A549 (cell line): ENCODE results near the gene PRKCQ.

Experiments
- CBX8 ChIP-seq: fragments of 200-600 bp; sonication (generic); IDR thresholded peaks from 2 replicates; pipeline ENCODE4 v1.6.1; 2016
- CEBPB ChIP-seq, 2 experiments: fragments of >200 bp in 1 of 2; sonication (Bioruptor Twin) in 1 of 2; formaldehyde crosslinking in 1 of 2; IDR thresholded peaks; 2 replicates each; pipeline ENCODE4 v1.6.1; 2012 to 2016
- CTCF ChIP-seq: fragments of >200 bp; sonication (Bioruptor Twin); formaldehyde crosslinking; IDR thresholded peaks from 3 replicates; pipeline ENCODE4 v1.5.1; 2016
- FOSL2 ChIP-seq, 2 experiments: fragments of 450-650 bp in 1 of 2; fragments of >200 bp in 1 of 2; sonication (Bioruptor Twin) in 1 of 2; formaldehyde crosslinking; IDR thresholded peaks; 2 replicates each; pipeline versions ENCODE4 v1.5.0 to v1.6.1; 2016 to 2020; ENCODE audit warnings: mild to moderate bottlenecking in 1 of 2, moderate library complexity in 1 of 2
- MAFK ChIP-seq: fragments of 450-650 bp; IDR thresholded peaks from 2 replicates; pipeline ENCODE4 v1.6.1; 2014; ENCODE audit not compliant: partially characterized antibody
- POLR2A ChIP-seq: IDR thresholded peaks from 2 replicates; pipeline ENCODE4 v1.6.1; 2012; ENCODE audit warnings: mild to moderate bottlenecking, low read length
- RAD21 ChIP-seq, 2 experiments: fragments of >200 bp in 1 of 2; sonication (Bioruptor Twin) in 1 of 2; formaldehyde crosslinking in 1 of 2; IDR thresholded peaks in 1 of 2; conservative IDR thresholded peaks in 1 of 2; 2 replicates in 1 of 2; 3 replicates in 1 of 2; pipeline ENCODE4 v1.6.1; 2012 to 2018; ENCODE audit warnings: inconsistent platforms in 1 of 2
- RCOR1 ChIP-seq: fragments of 150-350 bp; IDR thresholded peaks from 2 replicates; pipeline ENCODE4 v1.6.1; 2014; ENCODE audit warnings: antibody characterized with exemption, low read length, low read depth
- REST ChIP-seq: fragments of 200-600 bp; sonication (generic); IDR thresholded peaks from 2 replicates; pipeline ENCODE4 v1.6.1; 2016; ENCODE audit warnings: antibody characterized with exemption, mild to moderate bottlenecking, moderate library complexity
- SMC3 ChIP-seq: fragments of >200 bp; sonication (Bioruptor Twin); formaldehyde crosslinking; IDR thresholded peaks from 3 replicates; pipeline ENCODE4 v1.6.1; 2018; ENCODE audit warnings: inconsistent platforms
- SREBF2 ChIP-seq: fragments of 450-650 bp; IDR thresholded peaks from 2 replicates; pipeline ENCODE4 v1.6.1; 2014; ENCODE audit warnings: mild to moderate bottlenecking, moderate library complexity
- TF ChIP-seq, protein P1 (sequence below): IDR thresholded peaks from 2 replicates; pipeline ENCODE4 v1.6.1; 2012
- TF ChIP-seq, protein P2 (sequence below): IDR thresholded peaks from 2 replicates; pipeline ENCODE4 v1.6.1; 2012

DNA sequence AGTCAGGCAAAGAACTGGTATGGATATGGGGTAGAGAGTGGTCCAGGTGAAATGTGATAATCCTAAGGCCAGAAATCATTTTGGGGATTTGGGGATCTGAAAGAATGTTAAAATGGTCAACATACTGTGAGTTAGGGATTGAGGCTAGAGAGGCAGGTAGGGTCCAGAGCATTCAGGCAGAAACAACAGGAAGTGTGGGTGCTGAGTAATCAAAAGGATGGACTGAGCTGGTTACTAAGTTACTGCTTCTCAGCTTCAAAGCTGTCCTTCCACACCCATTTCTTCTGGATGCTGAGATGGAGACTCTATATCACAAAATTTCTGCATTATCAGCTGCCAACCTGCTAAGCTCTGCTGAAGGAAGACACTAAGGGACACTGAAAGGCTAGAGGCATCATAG, 30.6 kb upstream of the PRKCQ start:
- TF ChIP-seq CTCF (no peak), RAD21 (conservative IDR thresholded peaks at IDR 0.05 in 1 of 2, IDR thresholded peaks at IDR 0.05 in 1 of 2) (no peak), POLR2A (no peak), SREBF2 (no peak), CEBPB (IDR thresholded peaks at IDR 0.05) (no peak), CBX8 (no peak), FOSL2 (IDR thresholded peaks at IDR 0.05) (no peak), FOSL2 (CRISPR knock-in tag; IDR thresholded peaks at IDR 0.05) (no peak), MAFK (no peak), REST (no peak), RCOR1 (no peak), SMC3 (no peak)
- TF ChIP-seq, protein P1, sequence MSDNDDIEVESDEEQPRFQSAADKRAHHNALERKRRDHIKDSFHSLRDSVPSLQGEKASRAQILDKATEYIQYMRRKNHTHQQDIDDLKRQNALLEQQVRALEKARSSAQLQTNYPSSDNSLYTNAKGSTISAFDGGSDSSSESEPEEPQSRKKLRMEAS, result no peak
- TF ChIP-seq, protein P2, sequence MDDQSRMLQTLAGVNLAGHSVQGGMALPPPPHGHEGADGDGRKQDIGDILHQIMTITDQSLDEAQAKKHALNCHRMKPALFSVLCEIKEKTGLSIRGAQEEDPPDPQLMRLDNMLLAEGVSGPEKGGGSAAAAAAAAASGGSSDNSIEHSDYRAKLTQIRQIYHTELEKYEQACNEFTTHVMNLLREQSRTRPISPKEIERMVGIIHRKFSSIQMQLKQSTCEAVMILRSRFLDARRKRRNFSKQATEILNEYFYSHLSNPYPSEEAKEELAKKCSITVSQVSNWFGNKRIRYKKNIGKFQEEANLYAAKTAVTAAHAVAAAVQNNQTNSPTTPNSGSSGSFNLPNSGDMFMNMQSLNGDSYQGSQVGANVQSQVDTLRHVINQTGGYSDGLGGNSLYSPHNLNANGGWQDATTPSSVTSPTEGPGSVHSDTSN, result no peak
